Suprapubic skin (tissue), 4 donors: ENCODE data around the gene ELP1.

ENCODE experiments used
- EP300 ChIP-seq: sonication (generic); formaldehyde crosslinking; IDR thresholded peaks from one replicate; pipeline ENCODE4 v1.6.1; 2017; ENCODE audit warnings: antibody characterized with exemption
- POLR2AphosphoS5 ChIP-seq, 3 donors: sonication (generic); formaldehyde crosslinking; IDR thresholded peaks; one replicate each; pipeline ENCODE4 v1.6.1; 2017; ENCODE audit warnings: antibody characterized with exemption in 3 of 3

DNA sequence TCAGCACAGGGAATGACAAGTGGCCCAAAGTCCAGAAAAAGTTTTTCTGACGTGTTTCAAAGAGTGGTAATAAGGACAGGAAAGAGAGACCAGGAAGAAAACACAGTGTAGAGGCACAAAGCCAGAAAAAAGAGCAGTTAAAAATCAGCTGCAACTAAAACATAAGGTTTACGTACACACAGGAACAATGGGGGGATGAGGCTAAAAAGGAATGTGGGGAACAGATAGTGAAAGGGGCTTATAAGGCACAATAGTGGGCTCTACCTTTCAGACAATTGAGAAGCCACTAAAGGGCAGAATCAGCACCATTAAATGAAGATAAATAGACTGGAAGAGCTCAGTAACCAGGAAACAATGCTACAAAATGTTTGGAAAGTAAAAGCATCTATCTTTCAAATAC is 5.5 kb downstream of the ELP1 start:
- TF ChIP-seq POLR2AphosphoS5 (IDR thresholded peaks at IDR 0.05) (no peak), EP300 (no peak)
